ENCODE data around the gene KLHL40.

- TF ChIP-seq SP1 (IDR thresholded peaks at IDR 0.05) (no peak), ELF4 (IDR thresholded peaks at IDR 0.05) (no peak), FOXM1 (IDR thresholded peaks at IDR 0.05; ENCODE audit: borderline replicate concordance) (no peak), PKNOX1 (IDR thresholded peaks at IDR 0.05) (no peak)
Measured at GRCh38 chr3:42712688-42713372, 27.5 kb downstream of the KLHL40 start.
